HG03039 (cell line): Measurements from ENCODE around the gene IFNG-AS1.

Source experiments
- ATAC-seq: cut with Tn5 transposase; IDR thresholded peaks from one replicate; pipeline ENCODE4 v1.9.1; 2021; ENCODE audit warnings: mild to moderate bottlenecking, moderate library complexity; ENCODE audit not compliant: unreplicated experiment

Gene IFNG-AS1

DNA sequence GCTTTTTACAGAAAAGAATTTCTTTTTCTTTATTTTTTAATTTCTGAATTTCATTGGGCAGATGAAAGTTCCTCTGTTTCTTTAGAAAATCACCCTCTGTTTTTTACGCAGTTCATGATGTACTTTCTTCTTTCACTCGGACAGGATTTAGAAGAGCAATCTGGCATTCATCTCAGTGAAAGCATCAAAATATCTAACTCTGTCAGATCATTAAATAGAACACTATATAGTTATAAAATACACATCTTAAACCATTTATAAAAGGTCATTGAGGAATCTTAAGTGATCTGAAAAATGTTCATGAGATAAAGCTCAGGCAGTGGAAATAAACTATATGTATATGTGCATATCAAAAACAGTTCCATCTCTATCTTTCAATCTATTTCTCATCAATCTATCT is 3.9 kb downstream of the IFNG-AS1 start:
- no peak for ATAC-seq

- no peak for ATAC-seq
Measured at GRCh38 chr12:67994046-67994445, 4.8 kb downstream of the IFNG-AS1 start.

DNA sequence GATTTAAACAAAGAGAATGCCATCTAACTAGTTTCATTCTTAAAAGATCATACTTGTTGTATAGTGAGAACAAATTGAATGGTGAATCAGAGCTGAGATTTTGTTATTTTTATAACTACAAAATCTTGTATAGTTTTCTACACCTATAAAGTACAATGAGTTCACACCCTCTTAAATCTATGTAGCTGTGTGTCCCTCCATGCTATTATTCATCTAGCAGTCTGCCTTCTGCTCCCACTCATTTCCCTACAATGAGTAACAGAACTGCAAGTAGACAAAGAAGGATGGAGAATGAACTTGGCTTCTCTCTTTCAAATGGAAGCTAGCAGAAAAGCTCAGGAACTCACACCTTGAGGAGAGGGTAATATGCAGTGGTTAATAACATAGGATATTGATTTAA is 7.1 kb downstream of the IFNG-AS1 start:
- no peak for ATAC-seq

- ATAC-seq = no peak
Measured at GRCh38 chr12:67998379-67998778, 9.1 kb downstream of the IFNG-AS1 start.

GRCh38 chr12:67999244-67999643 is 10.0 kb downstream of the IFNG-AS1 start:
- ATAC-seq = no peak

DNA sequence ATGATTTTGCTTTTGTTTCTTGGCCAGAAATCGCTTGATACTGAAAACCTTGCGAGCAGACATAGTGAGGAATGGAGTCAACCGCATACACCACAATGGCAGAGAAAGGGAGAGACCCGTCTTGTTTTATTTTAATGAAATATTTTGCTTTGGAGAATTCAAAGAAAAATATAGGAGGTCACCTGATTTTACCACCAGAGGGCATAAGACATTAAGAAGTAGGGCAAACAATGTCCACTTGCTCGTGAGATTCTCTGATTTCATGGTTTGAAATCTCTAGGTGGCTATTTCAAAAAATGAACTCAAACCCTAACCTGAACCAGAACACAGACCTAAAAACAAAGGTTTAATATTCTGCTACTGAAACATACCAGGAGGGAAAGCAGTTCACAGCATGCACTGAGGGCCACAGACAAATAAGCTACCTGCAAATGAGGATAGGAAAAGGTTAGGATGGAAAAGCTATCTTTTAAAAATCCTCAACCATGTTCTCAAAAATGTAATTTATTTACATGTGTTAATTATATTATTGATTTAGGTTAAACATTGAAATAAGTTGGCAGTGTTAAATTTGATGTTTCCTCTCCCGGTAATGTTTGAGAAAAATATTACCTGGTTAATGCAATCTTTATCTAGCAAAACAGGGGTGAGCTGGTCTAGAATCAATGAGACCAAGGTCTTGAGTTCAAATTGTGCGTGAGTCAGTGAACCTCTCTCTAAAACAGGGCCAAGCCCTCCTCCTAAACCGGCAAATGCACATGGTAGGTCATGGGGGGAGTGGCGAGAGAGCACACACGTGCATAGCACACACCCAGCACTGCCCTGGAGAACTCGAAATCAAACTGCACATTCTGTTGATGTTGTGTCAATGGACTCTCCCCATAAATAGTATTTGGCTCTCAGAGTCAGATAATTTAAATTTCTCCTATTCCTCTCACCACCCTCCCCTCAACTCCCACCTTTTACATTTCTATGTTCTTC is 12.5 kb downstream of the IFNG-AS1 start:
- no peak for ATAC-seq

DNA sequence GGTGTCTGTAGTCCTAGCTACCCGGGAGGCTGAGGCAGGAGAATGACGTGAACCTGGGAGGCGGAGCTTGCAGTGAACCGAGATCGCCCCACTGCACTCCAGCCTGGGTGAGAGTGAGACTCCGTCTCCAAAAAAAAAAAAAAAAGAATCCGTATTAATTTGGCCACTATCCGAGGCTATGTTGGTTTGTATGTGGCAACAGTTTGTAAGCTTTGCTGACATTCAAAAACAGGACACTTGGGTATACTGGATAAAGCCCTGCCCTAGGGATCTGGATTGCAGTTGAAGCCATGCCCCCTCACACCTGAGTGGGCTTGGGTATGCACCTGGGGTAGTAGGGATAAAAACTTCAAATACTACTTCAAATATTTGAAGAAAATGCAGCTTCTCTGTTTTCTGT is 14.5 kb downstream of the IFNG-AS1 start:
- no peak for ATAC-seq

DNA sequence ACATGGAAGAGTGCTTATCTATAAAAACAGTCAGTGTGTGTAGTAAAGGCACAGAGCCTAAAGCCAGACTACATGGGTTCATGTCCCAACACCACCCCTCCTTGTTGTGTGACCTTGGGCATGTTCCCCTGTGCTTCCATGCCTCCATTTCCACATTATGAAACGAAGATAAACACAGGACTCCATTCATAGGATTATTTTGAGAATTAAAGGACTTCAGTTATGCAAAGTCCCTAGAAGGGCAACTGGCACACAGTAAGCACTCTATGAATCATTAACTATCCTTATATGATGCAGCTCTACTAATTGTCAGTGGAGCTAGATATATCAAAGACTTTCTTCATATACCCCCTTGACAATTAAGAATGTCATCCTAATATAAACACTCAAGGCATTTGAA is 17.8 kb downstream of the IFNG-AS1 start:
- ATAC-seq = no peak

GRCh38 chr12:68007466-68007865 is 18.2 kb downstream of the IFNG-AS1 start:
- no peak for ATAC-seq

- ATAC-seq = no peak
Measured at GRCh38 chr12:68011206-68011881, 22.1 kb downstream of the IFNG-AS1 start.

- no peak for ATAC-seq
Measured at GRCh38 chr12:68011882-68012207, 22.6 kb downstream of the IFNG-AS1 start.

- no peak for ATAC-seq
Measured at GRCh38 chr12:68012712-68013111, 23.5 kb downstream of the IFNG-AS1 start.

- ATAC-seq = no peak
Measured at GRCh38 chr12:68013181-68013580, 23.9 kb downstream of the IFNG-AS1 start.

DNA sequence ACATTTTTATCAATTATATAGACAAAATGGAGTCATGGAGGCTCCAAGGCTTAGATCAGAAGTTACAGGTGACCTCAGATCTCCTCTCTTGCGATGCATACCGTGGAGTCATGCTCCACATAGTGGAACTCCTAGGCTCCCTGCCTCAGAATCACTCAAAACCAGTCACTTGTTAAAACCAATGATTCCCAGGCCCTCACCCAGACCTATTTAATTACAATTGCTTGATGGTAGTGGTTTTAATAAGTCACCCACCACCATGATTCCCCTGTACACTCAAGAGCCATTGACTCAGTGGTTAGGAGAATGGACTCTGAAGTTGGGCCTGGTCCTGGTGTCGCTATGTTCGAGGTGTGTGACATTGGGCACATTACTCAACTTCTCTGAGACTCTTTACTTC is 26.9 kb downstream of the IFNG-AS1 start:
- ATAC-seq = no peak

DNA sequence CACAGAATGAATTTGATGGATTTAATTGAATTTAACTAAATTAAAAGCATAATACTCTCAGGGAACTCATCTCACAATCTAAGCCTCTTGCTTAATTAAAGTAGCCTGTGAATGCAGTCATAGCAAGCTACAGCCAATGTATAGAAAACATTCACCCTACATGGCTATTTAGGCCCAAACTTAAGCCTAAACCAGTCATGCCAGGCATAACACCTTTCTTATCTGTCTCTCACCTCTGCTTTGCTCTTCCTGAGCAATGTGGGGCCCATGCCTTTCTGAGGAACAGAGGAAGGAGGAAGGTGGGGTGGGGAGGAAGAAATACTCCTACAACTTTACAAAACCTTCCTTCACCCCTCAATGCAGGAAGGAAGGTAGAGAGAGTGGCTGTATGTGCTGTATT is 29.1 kb downstream of the IFNG-AS1 start:
- ATAC-seq = no peak

GRCh38 chr12:68020049-68020448 is 30.8 kb downstream of the IFNG-AS1 start:
- no peak for ATAC-seq

- no peak for ATAC-seq
Measured at GRCh38 chr12:68020699-68021098, 31.5 kb downstream of the IFNG-AS1 start.

DNA sequence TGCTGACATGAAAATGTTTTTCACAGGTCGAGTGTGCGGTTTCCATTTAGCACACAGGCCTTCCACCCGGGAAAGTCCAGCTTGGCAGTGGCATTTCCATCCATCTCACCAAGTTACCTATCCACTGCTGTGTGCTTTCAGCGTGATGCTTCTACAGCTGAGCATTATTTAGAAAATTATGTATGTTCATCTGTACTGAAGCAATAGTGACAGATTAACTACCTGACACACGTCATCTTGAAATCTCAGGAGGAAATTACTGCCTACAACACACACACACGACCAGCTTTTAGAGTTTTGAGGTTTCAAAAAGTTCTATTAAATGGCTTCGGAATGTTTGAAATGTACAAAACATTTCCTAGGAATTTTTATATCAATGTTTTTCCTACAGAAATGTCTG is 39.4 kb downstream of the IFNG-AS1 start:
- ATAC-seq = no peak

- ATAC-seq = no peak
Measured at GRCh38 chr12:68030248-68030647, 41.0 kb downstream of the IFNG-AS1 start.

DNA sequence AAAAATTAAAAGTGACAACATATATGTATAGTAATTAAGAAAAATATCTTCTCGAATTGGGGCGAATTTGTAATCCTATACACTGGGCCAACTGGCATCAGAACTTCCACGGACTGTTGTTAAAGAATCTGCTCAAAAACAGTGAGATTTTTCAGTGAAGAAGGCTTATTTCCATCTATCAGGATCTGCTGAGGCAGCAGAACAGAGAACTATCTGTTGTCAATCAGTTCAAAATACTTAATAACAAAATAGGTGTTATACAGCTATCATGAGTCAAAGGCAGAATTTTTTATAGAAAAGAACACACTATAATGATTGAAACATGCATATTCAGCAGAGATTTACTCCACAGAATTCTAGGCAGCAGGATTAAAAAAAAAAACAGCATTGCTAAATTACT is 41.9 kb downstream of the IFNG-AS1 start:
- no peak for ATAC-seq

DNA sequence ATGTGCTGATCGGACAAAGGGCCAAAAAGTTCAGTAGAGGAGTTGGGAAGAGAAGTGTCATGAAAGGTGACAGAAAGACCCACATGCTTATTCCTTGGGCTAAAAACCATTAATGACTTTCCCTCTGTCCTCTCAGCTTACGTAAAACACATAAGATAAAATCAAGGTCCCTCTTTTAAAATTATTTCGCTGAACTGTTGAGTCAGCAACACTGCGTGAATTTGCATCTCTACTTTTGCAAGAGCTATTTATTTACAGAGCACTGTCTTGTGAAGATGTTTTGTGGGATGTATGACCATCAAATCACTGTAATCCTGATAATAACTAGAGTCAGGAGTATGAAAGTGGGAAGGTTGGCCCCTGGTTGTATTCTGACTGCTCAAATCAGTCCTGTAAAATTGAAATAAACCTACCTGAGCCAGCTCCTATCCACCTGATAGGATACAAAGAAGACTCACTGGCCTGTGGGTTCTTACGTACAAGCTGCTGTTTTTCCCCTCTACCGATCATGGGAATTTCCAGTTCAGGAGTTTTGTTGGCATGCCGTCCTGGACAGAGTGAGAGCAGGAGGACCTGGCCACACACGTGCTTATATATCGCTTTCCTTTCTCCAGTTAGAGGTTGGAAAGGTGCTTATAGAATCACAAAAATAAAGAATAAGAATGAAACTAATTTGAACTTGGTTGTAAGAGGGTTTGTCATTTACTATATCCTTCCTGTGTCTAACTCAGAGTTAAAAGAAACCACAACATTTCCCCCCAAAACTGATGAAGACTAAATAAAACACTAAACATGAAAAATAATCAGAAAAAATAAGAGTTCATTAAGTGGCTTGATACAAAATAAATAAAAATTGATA is 42.9 kb downstream of the IFNG-AS1 start:
- ATAC-seq = no peak
